GM12891 (cell line): ENCODE results near the gene SPTBN5.
A peak's percentile ranks its signal among the peaks of the same experiment; 100 is the strongest.

ENCODE experiments used
- DNase-seq: peaks from one replicate; pipeline ENCODE4 v3.0.0; 2011; ENCODE audit warnings: low spot score; ENCODE audit not compliant: insufficient read length
- FAIRE-seq: peaks from 2 replicates; lab custom pipeline; 2011; peaks lifted over from hg19 to GRCh38; lab: Jason Lieb, UNC
- PAX5 ChIP-seq: IDR thresholded peaks from 2 replicates; pipeline ENCODE4 v1.6.1; 2011; ENCODE audit warnings: low read length, moderate library complexity, mild to moderate bottlenecking; ENCODE audit not compliant: insufficient read depth, severe bottlenecking
- POLR2A ChIP-seq: IDR thresholded peaks from 2 replicates; pipeline ENCODE4 v1.6.1; 2011; ENCODE audit warnings: low read depth, low read length, control low read depth
- POLR2AphosphoS5 ChIP-seq: IDR thresholded peaks from 2 replicates; pipeline ENCODE4 v1.6.1; 2011; ENCODE audit warnings: low read depth, low read length, control low read depth
- POU2F2 ChIP-seq: IDR thresholded peaks from 2 replicates; pipeline ENCODE4 v1.6.1; 2011; ENCODE audit warnings: low read depth, mild to moderate bottlenecking, control low read depth, low read length, moderate library complexity
- SPI1 ChIP-seq: IDR thresholded peaks from 2 replicates; pipeline ENCODE4 v1.6.1; 2011; ENCODE audit warnings: low read depth, low read length, control low read depth
- TAF1 ChIP-seq: IDR thresholded peaks from 2 replicates; pipeline ENCODE4 v1.6.1; 2011; ENCODE audit warnings: low read depth, low read length, control low read depth

The SPTBN5 gene

DNA sequence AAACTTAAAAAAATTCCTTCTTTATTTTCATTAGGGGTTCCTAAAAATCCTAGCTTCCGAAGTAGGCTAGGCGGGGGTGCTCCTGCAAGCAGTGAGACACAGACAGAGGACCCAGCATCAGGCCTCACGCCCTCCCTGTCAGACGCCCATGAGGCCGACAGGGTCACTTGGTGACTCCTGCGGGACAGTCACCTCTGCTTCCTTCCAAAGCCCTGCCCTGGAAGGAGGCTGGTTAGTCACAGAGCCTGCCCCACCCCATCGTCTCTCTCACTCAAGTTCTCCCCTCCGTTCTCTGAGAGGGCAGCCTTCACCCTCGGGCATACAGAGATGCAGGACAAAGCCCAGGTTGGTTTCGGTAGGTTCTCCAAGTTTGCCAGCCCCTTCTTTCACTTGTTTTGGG lies 39.9 kb upstream of the SPTBN5 start:
- DNase-seq (no peak), FAIRE-seq (no peak)
- no peak for TF ChIP-seq POLR2AphosphoS5
- TF ChIP-seq POU2F2: no peak
- TF ChIP-seq PAX5: no peak
- no peak for TF ChIP-seq POLR2A
- TF ChIP-seq SPI1: no peak
- TF ChIP-seq TAF1: no peak

- TF ChIP-seq SPI1 (no peak), TAF1 (no peak), POLR2A (no peak), POU2F2 (no peak), POLR2AphosphoS5 (no peak; the same call in none of the 2 replicates), PAX5 (no peak)
- FAIRE-seq: no peak
- no peak for DNase-seq
These were observed 39.5 kb upstream of the SPTBN5 start for GRCh38 chr15:41933326-41933725.

DNA sequence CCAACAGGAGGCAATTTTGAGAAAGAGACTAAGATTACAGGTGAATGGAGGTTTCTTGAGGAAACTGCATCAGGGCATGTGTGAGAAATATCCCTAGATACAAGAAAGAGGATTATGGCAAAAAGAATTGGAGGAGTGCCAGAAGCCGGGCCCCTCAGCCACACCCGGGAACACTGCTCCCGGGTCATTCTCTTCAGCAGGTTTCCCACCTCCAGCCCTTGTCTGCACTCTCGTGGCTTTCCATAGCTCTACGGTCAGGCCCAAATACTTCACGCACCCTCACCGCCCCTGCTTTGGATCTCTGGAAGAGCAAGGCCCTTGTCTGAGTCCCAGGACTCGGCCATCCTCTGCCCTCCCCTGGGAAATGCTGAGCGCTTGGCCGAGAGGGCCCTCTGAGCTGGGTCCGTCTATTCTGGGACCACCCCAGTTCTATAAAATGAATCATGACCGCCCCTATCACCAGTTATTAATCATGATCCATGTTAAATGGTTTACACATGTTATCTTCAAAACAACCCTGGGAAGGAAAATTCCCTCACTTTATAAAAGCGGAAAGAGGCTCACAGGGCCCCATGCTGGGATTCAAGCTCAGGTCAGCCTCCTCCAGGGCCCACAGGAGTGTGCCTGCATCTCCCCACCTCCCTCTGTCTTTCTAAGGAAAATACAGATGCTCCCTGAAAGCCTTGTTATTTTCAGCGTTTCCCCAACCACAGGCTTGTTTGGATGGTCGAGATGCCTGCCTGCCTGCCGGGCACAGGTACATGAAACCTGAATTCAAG lies 38.8 kb upstream of the SPTBN5 start:
- no peak for DNase-seq
- FAIRE-seq: no peak

DNA sequence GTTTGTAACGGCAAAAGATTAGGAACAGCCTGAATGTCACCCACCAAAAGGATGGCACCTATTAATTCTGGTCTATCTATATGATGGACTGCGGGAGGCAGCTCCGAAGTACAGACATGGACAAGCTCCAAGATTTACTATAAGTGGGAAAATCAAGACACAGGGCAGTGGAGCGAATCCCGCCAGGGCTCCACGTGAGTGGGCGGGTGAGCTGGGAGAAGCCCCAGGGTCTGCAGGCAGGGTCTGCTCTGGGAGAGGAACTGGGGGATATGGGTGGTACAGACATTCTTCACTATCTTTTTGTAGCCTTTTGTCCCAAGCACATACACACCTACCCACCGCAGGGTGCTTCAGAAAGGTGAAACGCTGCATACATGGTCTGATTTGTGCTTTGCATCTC lies 38.2 kb upstream of the SPTBN5 start:
- TF ChIP-seq POLR2A (no peak), SPI1 (no peak), POLR2AphosphoS5 (no peak), PAX5 (no peak), POU2F2 (no peak), TAF1 (no peak)
- no peak for DNase-seq
- no peak for FAIRE-seq

More for the DNA sequence above, 38.8 kb upstream of the SPTBN5 start:
- TF ChIP-seq POLR2A (no peak; the same call in 1 of the 2 replicates), POU2F2 (no peak)

GRCh38 chr15:41930867-41931222 lies 37.0 kb upstream of the SPTBN5 start:
- no peak for TF ChIP-seq POLR2AphosphoS5
- FAIRE-seq: no peak
- no peak for DNase-seq

DNA sequence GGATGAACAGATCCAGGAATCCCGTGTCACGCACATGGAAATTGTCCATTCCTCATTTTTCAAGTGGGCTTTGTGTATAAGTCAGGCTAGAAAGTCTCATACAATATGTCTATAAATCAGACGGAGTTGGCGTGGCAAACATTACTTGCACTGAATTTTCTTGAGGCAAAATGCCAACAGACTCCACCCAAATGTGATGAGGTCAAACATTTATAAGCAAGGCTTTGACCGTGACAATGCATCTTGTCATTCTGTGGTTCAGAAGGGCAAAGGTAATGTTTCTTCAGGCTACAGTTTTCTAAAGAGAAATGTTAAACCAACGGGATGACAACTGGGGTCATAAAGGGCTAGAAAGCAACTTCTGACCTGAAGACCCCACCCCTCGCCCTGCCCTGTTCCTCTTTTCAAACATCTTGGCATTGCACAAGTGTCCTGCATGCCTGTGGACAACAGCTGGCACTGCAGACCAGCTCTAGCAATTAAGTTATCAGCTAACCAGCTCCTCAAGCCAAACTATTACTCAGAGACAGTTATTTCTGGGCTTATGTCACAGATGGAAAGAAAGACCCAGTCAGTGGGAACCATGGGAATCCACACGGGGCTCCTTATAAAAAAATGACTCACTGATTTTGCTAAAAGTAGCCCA lies 36.5 kb upstream of the SPTBN5 start:
- DNase-seq (no peak), FAIRE-seq (no peak)
- TF ChIP-seq POLR2A (no peak; the same call in 1 of the 2 replicates), SPI1 (peak; percentile 77), POU2F2 (no peak)

DNA sequence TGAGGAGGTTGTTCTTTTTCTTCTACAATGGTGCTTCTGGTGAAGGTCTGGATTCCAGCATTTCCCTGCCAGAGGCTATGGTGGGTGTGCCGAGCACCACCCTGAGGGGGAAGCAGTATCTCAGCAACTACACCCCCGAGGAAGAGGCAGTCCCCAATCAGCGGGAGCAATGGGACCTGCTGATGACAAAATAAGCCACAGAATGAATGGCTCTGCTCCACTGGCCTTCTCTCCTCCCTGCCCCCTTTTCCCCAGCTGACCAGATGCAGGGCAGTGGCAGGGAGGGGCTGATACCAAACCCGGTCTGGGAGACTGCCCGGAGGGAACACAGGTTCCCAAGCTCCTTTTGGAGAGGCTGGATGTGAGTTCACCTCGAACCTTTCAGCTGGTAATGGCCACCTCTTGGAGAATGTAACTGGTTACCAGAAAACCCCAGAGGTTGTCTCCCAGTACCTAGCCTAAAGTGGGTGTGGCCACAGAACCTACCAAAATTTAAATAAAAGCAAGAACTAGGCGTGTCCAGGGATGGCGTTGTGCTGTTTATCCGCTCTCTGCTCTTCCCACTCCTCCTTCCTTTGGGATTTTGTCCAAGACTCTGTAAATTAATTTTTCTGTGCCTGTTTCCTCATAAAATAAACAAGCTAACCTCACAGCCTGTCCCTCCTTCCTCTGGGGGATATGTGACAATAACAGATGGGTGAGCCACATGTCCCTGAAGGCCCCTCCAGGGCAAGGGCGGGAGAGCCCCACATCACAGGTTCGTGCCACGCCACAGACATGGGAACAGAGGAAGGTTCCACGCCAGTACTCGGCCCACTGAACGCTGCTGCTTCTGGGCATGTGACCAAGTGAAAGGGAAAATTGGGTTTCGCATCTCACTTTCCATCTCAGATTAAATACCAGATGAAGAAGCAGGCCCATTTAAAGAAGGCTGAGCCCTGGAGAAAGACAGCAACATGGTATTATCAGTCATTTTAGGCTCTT lies 35.1 kb upstream of the SPTBN5 start:
- FAIRE-seq (peak; percentile 82), DNase-seq (no peak)
- TF ChIP-seq POLR2AphosphoS5 (0 out of 2 replicates have a peak, but pooled peaks have one; percentile 16), SPI1 (no peak), PAX5 (peak; percentile 25), POU2F2 (no peak)

GRCh38 chr15:41928100-41928499 lies 34.2 kb upstream of the SPTBN5 start:
- DNase-seq (no peak), FAIRE-seq (no peak)
- TF ChIP-seq POU2F2 (no peak), POLR2A (peak; percentile 8; the same call in 1 of the 2 replicates), TAF1 (no peak), PAX5 (no peak), SPI1 (no peak), POLR2AphosphoS5 (no peak)

- no peak for FAIRE-seq
- no peak for DNase-seq
- no peak for TF ChIP-seq POU2F2
- TF ChIP-seq POLR2AphosphoS5: no peak
- TF ChIP-seq TAF1: no peak
- no peak for TF ChIP-seq POLR2A
- peak; percentile 30; the same call in 1 of the 2 replicates for TF ChIP-seq SPI1
These were observed 33.7 kb upstream of the SPTBN5 start for GRCh38 chr15:41927536-41927935.
